Stimulated activated CD8-positive, alpha-beta memory T cell treated with anti-CD3 and anti-CD28 coated beads, Interleukin-4, amount 100 ng/mL, for 24 hours (primary cell): ENCODE data around the gene PIGU.
A peak's percentile ranks its signal among the peaks of the same experiment; 100 is the strongest.

ENCODE experiments used
- DNase-seq: peaks from one replicate; pipeline ENCODE4 v3.0.0-alpha.2; 2020; ENCODE audit warnings: low read depth

The PIGU gene

DNA sequence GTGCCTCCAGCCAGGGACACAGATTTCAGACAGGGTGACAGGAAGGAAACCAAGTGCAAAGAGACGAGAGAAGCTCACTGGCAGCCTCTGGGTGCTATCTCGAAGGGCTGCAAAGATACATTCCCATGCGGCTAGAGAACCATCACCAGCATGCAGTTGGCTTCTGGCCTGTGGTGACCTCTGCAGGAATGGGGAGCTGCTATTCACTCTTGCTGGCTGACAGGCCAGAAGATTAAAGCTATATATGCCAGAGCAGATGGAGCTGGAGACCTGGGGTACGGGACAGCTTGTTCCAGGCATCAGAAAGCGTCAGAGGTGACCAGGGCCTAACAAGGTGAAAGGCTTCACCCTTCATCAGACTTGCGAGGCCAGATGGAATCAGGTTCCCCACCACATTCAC lies 98.4 kb downstream of the PIGU start:
- no peak for DNase-seq

GRCh38 chr20:34578025-34578424 lies 98.9 kb downstream of the PIGU start:
- DNase-seq: no peak

DNA sequence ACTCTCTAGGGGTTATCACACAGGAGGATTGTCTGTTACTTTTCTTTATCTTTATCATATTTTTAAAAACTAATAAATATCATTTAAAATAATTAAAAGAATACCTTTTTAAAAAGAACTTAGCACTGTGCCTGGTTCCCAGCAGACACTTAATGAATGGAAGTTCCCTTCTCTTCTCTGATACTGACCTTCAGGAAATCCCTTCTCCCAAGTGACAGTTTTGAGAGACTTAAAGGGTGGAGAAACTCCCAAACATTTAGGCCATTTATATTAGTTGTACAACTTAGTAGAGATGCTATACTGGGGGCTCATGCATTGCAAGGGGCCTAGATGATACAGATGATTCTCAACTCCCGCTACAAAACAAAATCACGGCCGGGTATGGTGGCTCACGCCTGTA lies 99.8 kb downstream of the PIGU start:
- DNase-seq: no peak

- no peak for DNase-seq
Measured at GRCh38 chr20:34575756-34576155, 101.1 kb downstream of the PIGU start.

GRCh38 chr20:34575271-34575670 lies 101.6 kb downstream of the PIGU start:
- DNase-seq: no peak

GRCh38 chr20:34574861-34575260 lies 102.0 kb downstream of the PIGU start:
- DNase-seq: no peak

GRCh38 chr20:34574426-34574825 lies 102.5 kb downstream of the PIGU start:
- no peak for DNase-seq

DNA sequence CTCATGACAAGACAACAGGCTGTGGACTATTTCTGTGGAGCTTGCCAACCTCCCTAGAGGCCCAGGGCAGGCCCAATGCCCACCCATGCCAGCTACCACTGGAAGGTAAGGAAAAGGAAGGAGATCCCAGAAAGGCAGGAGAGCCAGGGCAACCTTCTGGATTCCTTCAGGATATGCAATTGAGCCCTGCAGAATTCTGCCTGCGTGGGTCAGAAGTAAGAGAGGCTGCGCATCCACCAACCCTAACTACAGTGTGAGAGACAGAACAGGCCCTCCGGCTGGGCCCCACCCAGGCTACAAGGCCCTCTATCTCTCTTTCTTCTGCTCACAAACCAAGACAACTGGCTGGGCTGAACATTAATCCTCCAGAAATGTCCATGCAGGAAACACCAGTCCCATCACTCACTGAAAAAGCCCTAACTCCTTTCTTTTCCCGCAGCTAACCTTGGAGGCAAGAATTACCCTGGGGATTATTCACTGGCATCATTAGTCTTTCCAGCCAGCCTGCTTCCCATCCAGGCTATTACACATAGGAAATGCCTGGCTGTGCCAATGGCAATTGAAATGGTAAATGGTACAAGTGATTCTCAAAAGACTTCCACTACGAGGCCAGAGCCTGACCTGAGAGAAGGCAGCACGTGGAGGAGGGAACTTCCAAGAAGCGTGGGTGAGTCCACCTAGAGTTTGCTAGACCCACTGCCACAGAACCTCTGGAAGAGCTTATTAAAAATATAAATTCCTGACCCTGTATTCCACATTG lies 103.2 kb downstream of the PIGU start:
- DNase-seq: no peak

GRCh38 chr20:34571753-34572152 lies 105.1 kb downstream of the PIGU start:
- DNase-seq: no peak

- no peak for DNase-seq
Measured at GRCh38 chr20:34570859-34571306, 106.0 kb downstream of the PIGU start.

GRCh38 chr20:34569598-34569997 lies 107.3 kb downstream of the PIGU start:
- DNase-seq: no peak

GRCh38 chr20:34567892-34568865 lies 108.7 kb downstream of the PIGU start:
- DNase-seq: no peak

DNA sequence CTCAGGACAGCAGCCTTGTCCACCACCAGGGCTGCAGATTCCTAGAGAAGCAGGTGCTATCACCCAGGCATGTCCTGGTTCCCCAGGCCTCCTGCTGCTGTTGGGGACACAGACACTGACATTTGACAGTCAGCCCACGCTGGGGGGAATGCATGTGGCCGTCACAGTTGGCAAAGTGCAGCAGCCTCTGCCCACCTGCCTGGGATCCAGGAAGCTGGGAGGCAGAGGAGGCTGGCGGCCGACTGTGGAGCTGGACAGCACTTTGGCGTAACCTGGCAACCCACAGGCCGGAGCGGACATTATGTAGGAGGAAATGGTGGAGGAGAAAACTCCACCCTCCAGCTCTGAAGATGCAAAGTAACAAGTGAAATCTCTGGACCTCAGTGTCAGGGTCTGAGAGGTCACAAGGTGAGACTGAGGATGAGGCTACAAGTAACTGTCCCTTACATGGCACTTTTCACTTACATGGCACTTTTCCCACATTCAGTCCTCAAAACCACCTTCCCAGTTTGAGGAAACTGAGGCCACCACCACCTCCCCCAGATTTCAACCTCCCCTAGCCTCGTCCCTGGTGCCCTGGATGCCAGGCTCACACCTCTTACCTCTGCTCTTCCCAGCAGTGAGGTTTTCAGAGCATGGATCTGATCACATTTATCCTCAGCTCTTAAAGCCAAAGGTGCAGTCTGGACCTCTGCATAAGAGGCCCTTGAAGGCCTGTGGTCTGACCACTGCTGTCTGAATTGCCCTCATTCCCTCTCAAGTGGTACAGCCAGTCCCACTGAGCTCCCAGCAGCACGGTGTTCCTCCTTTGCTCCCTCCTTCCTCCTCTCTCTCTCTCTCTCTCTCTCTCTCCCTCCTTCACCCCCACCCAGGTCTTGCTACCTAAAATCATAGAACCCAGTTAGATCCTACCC lies 109.7 kb downstream of the PIGU start:
- DNase-seq: no peak

GRCh38 chr20:34564833-34565232 lies 112.1 kb downstream of the PIGU start:
- DNase-seq: no peak

GRCh38 chr20:34562641-34563040 lies 114.3 kb downstream of the PIGU start:
- no peak for DNase-seq

GRCh38 chr20:34561661-34562060 lies 115.2 kb downstream of the PIGU start:
- no peak for DNase-seq

- DNase-seq: no peak
Measured at GRCh38 chr20:34560614-34561013, 116.3 kb downstream of the PIGU start.

DNA sequence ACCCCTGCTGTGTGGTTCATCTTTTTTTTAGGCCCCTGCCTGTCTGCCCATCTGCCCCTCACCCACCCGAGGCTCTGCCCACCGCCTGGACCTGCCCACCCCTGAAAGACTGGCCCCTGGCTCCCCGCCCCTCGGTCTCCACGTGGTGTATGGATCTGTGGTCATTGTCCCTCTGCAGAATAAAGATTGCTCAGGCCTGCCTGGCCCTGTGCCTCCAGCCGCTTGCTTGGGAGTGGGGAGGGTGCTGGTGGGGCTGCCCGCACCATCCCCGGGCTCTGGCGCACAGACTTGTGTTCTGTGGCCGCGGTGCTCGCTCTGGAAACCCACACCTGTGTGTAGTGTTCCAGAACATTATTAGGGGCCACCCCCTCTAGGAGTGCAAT lies 116.8 kb downstream of the PIGU start:
- DNase-seq: no peak

- DNase-seq: no peak
Measured at GRCh38 chr20:34559311-34560140, 117.4 kb downstream of the PIGU start.

- peak; percentile 87 for DNase-seq
Measured at GRCh38 chr20:34558320-34559218, 118.3 kb downstream of the PIGU start, which contains the start of gene MAP1LC3A. Gene MAP1LC3A, plus strand, starts transcription at chr20:34558718. Its CDS starts 151 bp downstream, at chr20:34558869.
